Mesendoderm (in vitro differentiated cells): ENCODE data around the gene MCM7.

Source experiments
- DNase-seq: peaks from one replicate; pipeline ENCODE4 v3.0.0; 2013
- H2AK5ac ChIP-seq: 2 replicates; pipeline ENCODE4 v1.6.1; 2013; ENCODE audit warnings: low read length, inconsistent platforms
- H2BK120ac ChIP-seq: 2 replicates; pipeline ENCODE4 v1.6.1; 2013; ENCODE audit warnings: low read depth, mild to moderate bottlenecking, low read length, moderate library complexity, mixed read lengths
- H2BK15ac ChIP-seq: replicated peaks from 2 replicates; pipeline ENCODE4 v1.6.1; 2013; ENCODE audit warnings: low read depth, mild to moderate bottlenecking, moderate library complexity
- H2BK5ac ChIP-seq: 2 replicates; pipeline ENCODE4 v1.6.1; 2013; ENCODE audit warnings: low read length, inconsistent platforms
- H3K18ac ChIP-seq: 2 replicates; pipeline ENCODE4 v1.6.1; 2013; ENCODE audit warnings: mild to moderate bottlenecking, low read length, mixed read lengths
- H3K23ac ChIP-seq: one replicate; pipeline ENCODE4 v1.6.1; 2013; ENCODE audit warnings: low read length
- H3K27ac ChIP-seq: 2 replicates; pipeline ENCODE4 v1.5.1; 2013; ENCODE audit warnings: low read depth, mild to moderate bottlenecking, inconsistent platforms, low read length, moderate library complexity
- H3K27me3 ChIP-seq: 2 replicates; pipeline ENCODE4 v1.6.1; 2013; ENCODE audit warnings: low read length, control low read depth, mild to moderate bottlenecking, inconsistent platforms; ENCODE audit not compliant: insufficient read depth, poor library complexity
- H3K36me3 ChIP-seq: 2 replicates; pipeline ENCODE4 v1.6.1; 2013; ENCODE audit warnings: low read length, inconsistent platforms; ENCODE audit not compliant: control insufficient read depth, insufficient read depth
- H3K4ac ChIP-seq: one replicate; pipeline ENCODE4 v1.6.1; 2013; ENCODE audit warnings: low read depth, mild to moderate bottlenecking, low read length, moderate library complexity
- H3K4me1 ChIP-seq: 2 replicates; pipeline ENCODE4 v1.6.1; 2013; ENCODE audit warnings: low read depth, low read length, inconsistent platforms; ENCODE audit not compliant: control insufficient read depth
- H3K4me2 ChIP-seq: 2 replicates; pipeline ENCODE4 v1.6.1; 2013; ENCODE audit warnings: low read length
- H3K4me3 ChIP-seq: 2 replicates; pipeline ENCODE4 v1.5.1; 2013; ENCODE audit warnings: mild to moderate bottlenecking, low read length
- H3K56ac ChIP-seq: one replicate; pipeline ENCODE4 v1.6.1; 2013; ENCODE audit warnings: low read length
- H3K79me1 ChIP-seq: 2 replicates; pipeline ENCODE4 v1.6.1; 2013; ENCODE audit warnings: low read length, inconsistent platforms
- H3K79me2 ChIP-seq: 2 replicates; pipeline ENCODE4 v1.6.1; 2013; ENCODE audit warnings: mild to moderate bottlenecking, low read length; ENCODE audit not compliant: control insufficient read depth, insufficient read depth
- H3K9ac ChIP-seq: 2 replicates; pipeline ENCODE4 v1.6.1; 2013; ENCODE audit warnings: low read length, inconsistent platforms
- H4K5ac ChIP-seq: one replicate; pipeline ENCODE4 v1.6.1; 2013; ENCODE audit warnings: low read length
- H4K8ac ChIP-seq: one replicate; pipeline ENCODE4 v1.6.1; 2013; ENCODE audit warnings: low read depth, mild to moderate bottlenecking, control low read depth, low read length, moderate library complexity
- WGBS: extraction: QIAGEN DNeasy Blood & Tissue Kit; methylation state at CpG from one replicate; pipeline ENCODE4 v1.1.7; 2013; ENCODE audit warnings: low lambda C conversion rate, missing lambda C conversion rate; ENCODE audit not compliant: insufficient coverage; ENCODE audit errors: extremely low coverage; 5-methylcytosine and 5-hydroxymethylcytosine counted together

MCM7 gene

DNA sequence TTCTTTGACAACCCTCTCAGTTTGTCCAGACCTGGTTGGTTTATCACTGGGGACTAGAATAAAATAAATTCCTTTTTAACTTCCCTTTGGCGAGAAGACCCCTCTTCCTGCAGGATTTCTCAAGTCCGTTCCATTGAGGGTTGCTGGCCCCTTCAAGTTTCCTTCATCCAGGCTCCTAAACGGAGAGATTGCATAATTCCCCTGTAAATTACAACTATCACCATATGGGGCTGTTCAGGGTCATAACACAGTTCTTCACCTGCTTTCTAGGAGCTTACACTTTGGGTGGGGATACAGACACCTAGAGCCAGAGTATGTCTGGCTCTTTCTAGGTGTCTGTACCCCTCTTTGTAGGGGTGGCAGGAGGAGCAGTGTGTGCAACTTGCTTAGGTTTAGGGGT is 15.7 kb downstream of the MCM7 start:
- Histone ChIP-seq H3K9ac (no peak overlapping the region), H3K27ac (no peak overlapping the region), H3K23ac (no peak overlapping the region), H3K4me1 (no peaks in the 10 kb centered on the region), H3K4me2 (no peak overlapping the region), H4K5ac (no peak overlapping the region), H4K8ac (no peak overlapping the region), H3K18ac (no peak overlapping the region), H2AK5ac (no peak overlapping the region), H2BK5ac (no peak overlapping the region), H3K27me3 (no peaks in the 10 kb centered on the region), H3K79me1 (peaks cover 4% of the 10 kb centered on the region), H3K4ac (no peak overlapping the region), H2BK120ac (no peak overlapping the region), H3K79me2 (peaks cover 12% of the 10 kb centered on the region), H2BK15ac (no peak overlapping the region), H3K36me3 (no peaks in the 10 kb centered on the region), H3K4me3 (no peak overlapping the region), H3K56ac (no peak overlapping the region)
- no peak for DNase-seq
- no CpG with 5 or more reads among the region's 3 CpGs for WGBS

DNA sequence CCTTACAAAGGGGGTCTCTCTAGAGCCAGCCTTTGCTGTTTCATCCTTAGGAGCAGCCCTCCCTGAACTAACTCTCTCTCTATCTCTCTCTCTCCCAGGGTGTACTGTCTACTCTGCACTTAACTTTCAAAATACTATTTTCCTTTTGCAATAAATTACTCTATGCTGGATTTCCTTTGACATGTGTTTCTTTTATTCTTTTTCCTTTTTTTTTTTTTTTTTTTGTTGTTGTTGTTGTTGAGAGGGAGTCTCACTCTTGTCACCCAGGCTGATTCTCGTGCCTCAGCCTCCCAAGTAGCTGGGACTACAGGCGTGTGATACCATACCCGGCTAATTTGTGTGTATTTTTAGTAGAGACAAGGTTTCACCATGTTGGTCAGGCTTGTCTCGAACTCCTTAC is 18.2 kb downstream of the MCM7 start:
- Histone ChIP-seq H3K4ac (no peak overlapping the region), H2BK15ac (no peak overlapping the region), H2AK5ac (no peak overlapping the region), H3K79me1 (peaks cover 8% of the 10 kb centered on the region), H3K4me3 (no peak overlapping the region), H3K27ac (no peak overlapping the region), H3K56ac (no peak overlapping the region), H3K4me2 (no peak overlapping the region), H2BK5ac (no peak overlapping the region), H3K36me3 (peaks cover 5% of the 10 kb centered on the region), H3K23ac (no peak overlapping the region), H4K8ac (no peak overlapping the region), H3K4me1 (peaks cover 3% of the 10 kb centered on the region), H3K79me2 (peaks cover 32% of the 10 kb centered on the region), H3K9ac (no peak overlapping the region), H4K5ac (no peak overlapping the region), H3K18ac (no peak overlapping the region), H3K27me3 (no peaks in the 10 kb centered on the region), H2BK120ac (no peak overlapping the region)
- no CpG with 5 or more reads among the region's 4 CpGs for WGBS
- no peak for DNase-seq

DNA sequence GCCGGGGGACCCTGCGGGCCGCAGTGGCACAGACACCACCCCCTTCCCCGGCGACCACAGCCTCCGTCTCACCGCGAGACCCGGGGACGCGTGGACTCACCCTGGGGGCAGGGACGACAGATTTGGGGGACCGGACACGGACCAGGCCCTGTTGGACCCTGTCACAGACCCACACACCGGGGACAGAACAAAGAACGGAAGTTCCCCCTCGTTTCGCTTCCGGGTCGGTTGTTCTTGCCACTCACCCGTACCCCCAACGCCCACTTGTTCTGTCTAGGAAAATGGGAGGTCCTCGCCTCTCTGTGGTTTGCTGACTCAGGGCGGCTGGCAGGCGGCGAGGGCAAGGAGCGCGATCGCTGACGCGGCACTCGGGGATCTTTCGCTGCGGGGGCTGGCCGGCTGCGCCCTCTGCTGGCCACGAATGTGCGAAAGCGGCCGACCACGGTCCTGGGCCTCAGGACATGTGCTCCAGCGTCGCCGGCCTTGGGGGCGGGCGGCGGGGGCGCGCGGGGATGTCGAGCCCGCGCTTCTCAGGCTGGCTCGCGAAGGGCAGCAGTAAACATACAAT is 19.6 kb downstream of the MCM7 start, which contains the start of gene ZNF3:
ZNF3 (minus strand) TSS at position 189 of the 568 bp plus-strand sequence. CDS start 4,366 bp downstream, outside the sequence.
- Histone ChIP-seq H2BK5ac (peak within 1 kb of the TSS; percentile 67), H3K9ac (peak within 1 kb of the TSS; percentile 98), H3K23ac (peak within 1 kb of the TSS; percentile 89), H3K27ac (peak within 1 kb of the TSS; percentile 49), H2AK5ac (peak within 1 kb of the TSS; percentile 65), H3K27me3 (no peaks in the 10 kb centered on the region), H3K4me1 (peaks cover 3% of the 10 kb centered on the region), H3K4me3 (peak within 1 kb of the TSS; percentile 100), H2BK120ac (no peak within 1 kb of the TSS), H3K56ac (peak within 1 kb of the TSS; percentile 96), H3K4me2 (peak within 1 kb of the TSS; percentile 86), H4K8ac (peak within 1 kb of the TSS; percentile 78), H4K5ac (peak within 1 kb of the TSS; percentile 47), H3K79me1 (peaks cover 10% of the 10 kb centered on the region), H3K18ac (peak within 1 kb of the TSS; percentile 93), H3K36me3 (peaks cover 7% of the 10 kb centered on the region), H3K4ac (peak within 1 kb of the TSS; percentile 98), H2BK15ac (no peak within 1 kb of the TSS), H3K79me2 (peaks cover 39% of the 10 kb centered on the region)
- DNase-seq: peak; percentile 100
- WGBS: no CpG with 5 or more reads among the region's 55 CpGs

DNA sequence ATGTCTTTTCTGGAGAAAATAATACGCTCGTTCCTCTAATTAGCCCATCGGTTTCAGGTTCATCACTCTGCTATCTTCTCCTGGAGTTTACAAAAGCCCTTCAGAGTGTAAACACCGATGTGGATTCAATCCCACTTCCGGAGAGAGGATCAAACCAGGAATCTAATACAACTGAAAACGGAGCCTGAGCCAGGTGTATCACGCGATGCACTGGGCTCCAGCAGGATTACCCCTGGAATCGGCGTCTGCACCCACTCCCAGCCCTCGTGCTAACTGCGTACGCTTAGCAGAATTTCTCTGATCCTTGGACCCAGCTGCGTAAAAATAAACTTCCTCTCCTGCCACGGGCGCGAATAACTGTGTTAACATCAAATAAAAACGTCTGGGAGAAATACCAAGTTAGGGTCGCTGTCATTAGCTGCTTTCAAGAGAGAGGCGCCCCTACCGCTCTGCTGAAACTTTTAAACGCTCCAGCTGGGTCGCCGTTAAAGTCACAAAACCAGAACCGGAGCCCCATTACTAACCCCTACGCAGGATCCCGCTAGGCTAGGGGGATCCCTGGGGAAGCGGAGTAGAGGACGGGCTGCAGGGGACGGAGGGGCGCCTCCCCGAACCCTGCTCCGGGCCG is 20.2 kb downstream of the MCM7 start:
- Histone ChIP-seq H3K79me2 (peaks cover 40% of the 10 kb centered on the region), H3K18ac (peak overlapping the region; percentile 93), H3K36me3 (peaks cover 7% of the 10 kb centered on the region), H3K23ac (peak overlapping the region; percentile 89), H3K9ac (peak overlapping the region; percentile 98), H3K4me3 (peak overlapping the region; percentile 100), H3K79me1 (peaks cover 10% of the 10 kb centered on the region), H3K4ac (peak overlapping the region; percentile 98), H2AK5ac (peak overlapping the region; percentile 65), H3K27me3 (no peaks in the 10 kb centered on the region), H2BK5ac (no peak overlapping the region), H2BK120ac (no peak overlapping the region), H4K5ac (peak overlapping the region; percentile 47), H4K8ac (peak overlapping the region; percentile 78), H2BK15ac (no peak overlapping the region), H3K27ac (peak overlapping the region; percentile 49), H3K56ac (peak overlapping the region; percentile 96), H3K4me1 (peaks cover 3% of the 10 kb centered on the region), H3K4me2 (peak overlapping the region; percentile 86)
- DNase-seq: peak; percentile 64
- WGBS: no CpG with 5 or more reads among the region's 34 CpGs

DNA sequence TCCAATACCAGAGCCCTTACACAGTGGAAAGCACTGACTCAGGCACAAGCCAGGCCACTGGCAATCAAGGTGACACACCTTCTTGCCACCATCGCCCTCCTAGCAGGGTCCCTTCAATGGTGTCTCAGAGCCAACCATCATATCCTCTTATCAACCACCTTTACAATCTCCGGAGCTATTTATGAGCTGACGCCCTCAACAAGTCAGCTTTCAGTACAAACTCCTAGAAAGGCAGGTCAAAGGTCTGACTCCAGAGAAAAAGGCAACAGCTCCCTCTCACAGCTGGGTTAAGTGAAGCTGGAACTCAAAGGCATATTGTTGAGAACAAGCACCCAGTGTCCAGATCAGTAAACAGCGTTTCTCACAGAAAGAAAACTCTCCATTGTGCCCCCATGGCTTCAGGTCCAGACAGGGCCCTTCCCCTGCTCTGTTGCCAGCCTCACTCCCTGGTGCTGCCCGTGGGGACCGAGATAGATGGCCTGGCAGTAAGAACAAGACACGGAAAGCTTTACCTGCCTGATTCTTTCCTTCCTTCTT is 22.1 kb downstream of the MCM7 start:
- H4K8ac ChIP-seq: no peak overlapping the region
- H3K23ac ChIP-seq: no peak overlapping the region
- no peak overlapping the region for H3K4ac ChIP-seq
- H3K4me3 ChIP-seq: no peak overlapping the region
- no peak overlapping the region for H3K4me2 ChIP-seq
- H3K56ac ChIP-seq: peak overlapping the region; percentile 34
- no peak overlapping the region for H3K9ac ChIP-seq
- H3K36me3 ChIP-seq: peaks cover 18% of the 10 kb centered on the region
- H3K79me1 ChIP-seq: peaks cover 18% of the 10 kb centered on the region
- H3K79me2 ChIP-seq: peaks cover 40% of the 10 kb centered on the region
- no peak for DNase-seq
- no peak overlapping the region for H3K27ac ChIP-seq
- H4K5ac ChIP-seq: no peak overlapping the region
- H3K18ac ChIP-seq: no peak overlapping the region
- H2BK120ac ChIP-seq: no peak overlapping the region
- WGBS: no CpG with 5 or more reads among the region's 7 CpGs
- H2BK15ac ChIP-seq: no peak overlapping the region
- no peak overlapping the region for H2BK5ac ChIP-seq
- no peaks in the 10 kb centered on the region for H3K27me3 ChIP-seq
- H2AK5ac ChIP-seq: no peak overlapping the region
- H3K4me1 ChIP-seq: peaks cover 3% of the 10 kb centered on the region
